Femur (tissue), 1 donor: Measurements from ENCODE around the gene PCDHAC2.
A peak's percentile ranks its signal among the peaks of the same experiment; 100 is the strongest.

Experiments used
- DNase-seq: peaks from one replicate; pipeline ENCODE4 v3.0.0-alpha.2; 2017

PCDHAC2 gene

GRCh38 chr5:140966293-140967225 lies at the start of gene PCDHAC2:
Gene PCDHAC2, plus strand, starts transcription at chr5:140966476. Its CDS starts 291 bp downstream, at chr5:140966767.
- DNase-seq, result peak; percentile 70

GRCh38 chr5:140923601-140924000 lies 42.7 kb upstream of the PCDHAC2 start:
- DNase-seq, result no peak

- DNase-seq, result no peak
These were observed 40.4 kb upstream of the PCDHAC2 start, which contains the start of gene PCDHAC1 for GRCh38 chr5:140925806-140926442. Gene PCDHAC1, plus strand, starts transcription at chr5:140926299. Its CDS starts 594 bp downstream, at chr5:140926893.

- peak; percentile 80 for DNase-seq
These were observed 39.6 kb upstream of the PCDHAC2 start for GRCh38 chr5:140926443-140927227.

- no peak for DNase-seq
These were observed 39.1 kb upstream of the PCDHAC2 start for GRCh38 chr5:140927228-140927573.

GRCh38 chr5:140934964-140935606 lies 31.2 kb upstream of the PCDHAC2 start:
- DNase-seq, result no peak

- DNase-seq, result no peak
These were observed 19.7 kb upstream of the PCDHAC2 start for GRCh38 chr5:140946578-140946977.

GRCh38 chr5:140951636-140952035 lies 14.6 kb upstream of the PCDHAC2 start:
- DNase-seq, result no peak

GRCh38 chr5:140953234-140953633 lies 13.0 kb upstream of the PCDHAC2 start:
- DNase-seq, result no peak

GRCh38 chr5:140962190-140962589 lies 4.1 kb upstream of the PCDHAC2 start:
- no peak for DNase-seq

- DNase-seq, result no peak
These were observed 1.9 kb upstream of the PCDHAC2 start for GRCh38 chr5:140964356-140964755.

GRCh38 chr5:140965905-140966292 lies 377 bp upstream of the PCDHAC2 start:
- no peak for DNase-seq

GRCh38 chr5:140967226-140967893 lies 1.1 kb downstream of the PCDHAC2 start:
- DNase-seq, result no peak

- no peak for DNase-seq
These were observed 3.6 kb downstream of the PCDHAC2 start for GRCh38 chr5:140969880-140970279.

- no peak for DNase-seq
These were observed 7.3 kb downstream of the PCDHAC2 start for GRCh38 chr5:140973550-140973949.

- DNase-seq, result no peak
These were observed 10.7 kb downstream of the PCDHAC2 start for GRCh38 chr5:140977003-140977402.

GRCh38 chr5:140978260-140978659 lies 12.0 kb downstream of the PCDHAC2 start:
- DNase-seq, result no peak

GRCh38 chr5:140978983-140979382 lies 12.7 kb downstream of the PCDHAC2 start:
- no peak for DNase-seq

- no peak for DNase-seq
These were observed 15.9 kb downstream of the PCDHAC2 start for GRCh38 chr5:140982083-140982716.

- no peak for DNase-seq
These were observed 19.8 kb downstream of the PCDHAC2 start for GRCh38 chr5:140986117-140986521.

GRCh38 chr5:140988100-140988499 lies 21.8 kb downstream of the PCDHAC2 start:
- no peak for DNase-seq

- no peak for DNase-seq
These were observed 22.3 kb downstream of the PCDHAC2 start for GRCh38 chr5:140988608-140989007.
